Lung (tissue), 12 donors: ENCODE measurements around the gene KSR1. TPM values are rescaled to one million over a fixed set of nuclear protein-coding genes. Genes with fewer than 3 reads are reported as not detected.

Experiments used
- ATAC-seq: fragments of 200-7000 bp; cut with Tn5 transposase; one replicate; pipeline ENCODE4 v1.9.1; 2020; ENCODE audit warnings: moderate number of reproducible peaks; ENCODE audit not compliant: insufficient read depth, low FRiP score
- DNase-seq, 3 donors: peaks; one replicate each; pipeline ENCODE4 v3.0.0-alpha.2; 2013 to 2017
- H3K27ac ChIP-seq, 2 donors: one replicate each; pipeline ENCODE4 v1.5.1; 2013; ENCODE audit warnings: mild to moderate bottlenecking in 2 of 2, moderate library complexity in 2 of 2, control low read depth in 1 of 2, inconsistent platforms in 1 of 2, low read depth in 1 of 2, low read length in 1 of 2
- H3K27me3 ChIP-seq, 3 donors: one replicate each; pipeline ENCODE4 v1.5.1; 2013; ENCODE audit warnings: low read length in 2 of 3; ENCODE audit not compliant: control insufficient read depth in 3 of 3, insufficient read depth in 3 of 3
- H3K36me3 ChIP-seq, 4 donors: one replicate each; pipeline ENCODE4 v1.5.1; 2013; ENCODE audit warnings: low read length in 4 of 4, mild to moderate bottlenecking in 1 of 4, moderate library complexity in 1 of 4; ENCODE audit not compliant: control insufficient read depth in 4 of 4, insufficient read depth in 4 of 4
- H3K4me1 ChIP-seq, 5 donors: one replicate each; pipeline ENCODE4 v1.5.1; 2013; ENCODE audit warnings: low read length in 5 of 5, mild to moderate bottlenecking in 2 of 5, moderate library complexity in 1 of 5; ENCODE audit not compliant: control insufficient read depth in 5 of 5, insufficient read depth in 5 of 5
- H3K4me3 ChIP-seq: one replicate; pipeline ENCODE4 v1.5.1; 2013; ENCODE audit warnings: mild to moderate bottlenecking, control low read depth, moderate library complexity
- H3K9ac ChIP-seq, 2 donors: one replicate each; pipeline ENCODE4 v1.5.1; 2013; ENCODE audit warnings: low read length in 2 of 2, control low read depth in 1 of 2; ENCODE audit not compliant: insufficient read depth in 1 of 2
- H3K9me3 ChIP-seq, 4 donors: one replicate each; pipeline ENCODE4 v1.5.1; 2013; ENCODE audit warnings: low read length in 3 of 4, mild to moderate bottlenecking in 1 of 4, moderate library complexity in 1 of 4; ENCODE audit not compliant: control insufficient read depth in 4 of 4, insufficient read depth in 3 of 4
- WGBS, 2 donors: extraction: QIAGEN DNeasy Blood & Tissue Kit; methylation state at CpG; one replicate each; pipeline ENCODE4 v1.1.7; 2013; 5-methylcytosine and 5-hydroxymethylcytosine counted together
- polyA plus RNA-seq, 2 donors: library from polyadenylated mRNA; stranded (reverse); fragments of 200-250 nt; gene quantifications; one replicate each; pipeline ENCODE4 v1.2.1, GENCODE V29; 2013
- total RNA-seq, 2 donors: library from RNA; depleted of rRNA in 1 of 2; stranded (reverse); fragments of >200 nt in 1 of 2; gene quantifications; one replicate each; pipeline ENCODE4 v1.2.1, GENCODE V29; 2014 to 2021
- TF ChIP-seq, protein P1 (sequence below): IDR thresholded peaks from 2 replicates; pipeline ENCODE4 v1.5.1; 2012; ENCODE audit warnings: mild to moderate bottlenecking; ENCODE audit errors: control extremely low read depth, extremely low read depth
- donor health status: control.
- donor health status: control.
- donor health status: Bipolar disorder and iron deficiency.
- donor health status: healthy.
- donor health status: DM: yes; HTN: yes; CAD: no.

Gene KSR1
- total and polyA plus RNA-seq, 4 donors: 26.8 to 70.0 (median 42.3) TPM

DNA sequence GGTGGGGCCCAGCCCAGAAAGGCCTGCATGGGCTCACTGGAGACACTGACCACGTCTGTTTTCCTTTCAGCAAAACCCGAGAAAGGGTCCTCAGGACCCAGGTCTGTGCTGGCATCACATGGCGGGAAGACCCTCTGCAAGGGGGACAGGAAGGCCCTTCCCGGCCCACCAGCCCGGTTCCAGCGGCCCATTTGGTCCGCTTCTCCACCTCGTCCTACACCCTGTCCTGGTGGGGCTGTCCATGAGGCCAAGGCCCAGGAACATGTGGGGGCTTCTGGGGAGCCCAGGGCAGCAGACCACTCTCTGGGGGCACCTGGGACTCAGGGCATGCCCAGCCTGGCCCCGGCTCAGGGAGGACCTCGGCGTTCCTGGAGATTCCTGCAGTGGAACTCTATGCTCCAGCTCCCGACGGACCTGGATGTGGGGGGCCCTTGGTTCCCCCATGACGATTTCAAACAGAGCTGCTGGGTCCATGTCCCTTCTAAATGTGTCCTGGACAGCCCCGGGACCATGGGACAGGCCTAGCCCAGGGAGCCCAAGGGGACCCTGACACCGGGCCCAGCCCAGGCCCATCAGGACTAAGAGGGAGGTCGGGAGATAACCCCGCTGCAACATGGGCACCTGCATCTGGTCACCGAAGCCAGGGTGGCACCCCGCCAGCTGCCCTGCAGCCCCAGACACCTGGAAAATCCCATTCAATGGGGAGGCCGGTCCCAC, 26.4 kb upstream of the KSR1 start:
- 88 to 89% methylated on average over 20 to 21 of the region's 21 CpGs for WGBS, 2 donors

DNA sequence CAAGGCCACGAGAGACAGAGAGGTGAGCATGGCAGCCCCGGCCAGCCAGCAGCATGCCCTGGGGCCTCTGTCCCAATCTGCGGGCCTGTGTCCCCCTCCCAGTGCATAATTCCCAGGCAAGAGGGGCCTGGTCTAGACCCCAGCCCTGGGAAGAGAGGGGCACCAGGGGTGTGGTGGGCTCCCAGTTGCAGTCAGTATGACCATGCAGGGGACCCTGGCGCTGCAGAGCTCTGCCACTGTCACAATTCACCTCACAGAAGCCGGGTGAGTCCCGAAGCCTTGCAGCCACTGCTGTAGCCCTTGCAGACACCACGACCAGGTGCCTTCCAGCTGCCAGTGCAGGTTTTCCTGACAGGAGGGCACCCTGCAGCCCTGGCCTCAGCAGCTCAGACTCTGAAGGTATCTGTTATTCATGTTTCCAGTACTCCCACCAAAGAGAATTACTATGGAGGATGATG, 25.8 kb upstream of the KSR1 start:
- DNase-seq (no peak), ATAC-seq (no peak)
- no peaks in the 10 kb centered on the region for H3K27me3 ChIP-seq
- H3K9me3 ChIP-seq: no peaks in the 10 kb centered on the region
- TF ChIP-seq, protein P1, sequence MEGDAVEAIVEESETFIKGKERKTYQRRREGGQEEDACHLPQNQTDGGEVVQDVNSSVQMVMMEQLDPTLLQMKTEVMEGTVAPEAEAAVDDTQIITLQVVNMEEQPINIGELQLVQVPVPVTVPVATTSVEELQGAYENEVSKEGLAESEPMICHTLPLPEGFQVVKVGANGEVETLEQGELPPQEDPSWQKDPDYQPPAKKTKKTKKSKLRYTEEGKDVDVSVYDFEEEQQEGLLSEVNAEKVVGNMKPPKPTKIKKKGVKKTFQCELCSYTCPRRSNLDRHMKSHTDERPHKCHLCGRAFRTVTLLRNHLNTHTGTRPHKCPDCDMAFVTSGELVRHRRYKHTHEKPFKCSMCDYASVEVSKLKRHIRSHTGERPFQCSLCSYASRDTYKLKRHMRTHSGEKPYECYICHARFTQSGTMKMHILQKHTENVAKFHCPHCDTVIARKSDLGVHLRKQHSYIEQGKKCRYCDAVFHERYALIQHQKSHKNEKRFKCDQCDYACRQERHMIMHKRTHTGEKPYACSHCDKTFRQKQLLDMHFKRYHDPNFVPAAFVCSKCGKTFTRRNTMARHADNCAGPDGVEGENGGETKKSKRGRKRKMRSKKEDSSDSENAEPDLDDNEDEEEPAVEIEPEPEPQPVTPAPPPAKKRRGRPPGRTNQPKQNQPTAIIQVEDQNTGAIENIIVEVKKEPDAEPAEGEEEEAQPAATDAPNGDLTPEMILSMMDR: no peak
- no peak overlapping the region for H3K4me3 ChIP-seq
- H3K4me1 ChIP-seq: no peaks in the 10 kb centered on the region
- H3K27ac ChIP-seq: no peak overlapping the region
- H3K9ac ChIP-seq: no peak overlapping the region
- no peaks in the 10 kb centered on the region for H3K36me3 ChIP-seq
- WGBS, 2 donors: 81 to 82% methylated on average over 7 of the region's 7 CpGs

More for the DNA sequence above, 26.4 kb upstream of the KSR1 start:
- Histone ChIP-seq H3K4me3 (no peak overlapping the region), H3K9ac (no peak overlapping the region), H3K27me3 (no peaks in the 10 kb centered on the region), H3K9me3 (no peaks in the 10 kb centered on the region), H3K27ac (no peak overlapping the region), H3K36me3 (no peaks in the 10 kb centered on the region), H3K4me1 (no peaks in the 10 kb centered on the region)
- no peak for ATAC-seq
- TF ChIP-seq, protein P1: no peak
- DNase-seq: no peak

DNA sequence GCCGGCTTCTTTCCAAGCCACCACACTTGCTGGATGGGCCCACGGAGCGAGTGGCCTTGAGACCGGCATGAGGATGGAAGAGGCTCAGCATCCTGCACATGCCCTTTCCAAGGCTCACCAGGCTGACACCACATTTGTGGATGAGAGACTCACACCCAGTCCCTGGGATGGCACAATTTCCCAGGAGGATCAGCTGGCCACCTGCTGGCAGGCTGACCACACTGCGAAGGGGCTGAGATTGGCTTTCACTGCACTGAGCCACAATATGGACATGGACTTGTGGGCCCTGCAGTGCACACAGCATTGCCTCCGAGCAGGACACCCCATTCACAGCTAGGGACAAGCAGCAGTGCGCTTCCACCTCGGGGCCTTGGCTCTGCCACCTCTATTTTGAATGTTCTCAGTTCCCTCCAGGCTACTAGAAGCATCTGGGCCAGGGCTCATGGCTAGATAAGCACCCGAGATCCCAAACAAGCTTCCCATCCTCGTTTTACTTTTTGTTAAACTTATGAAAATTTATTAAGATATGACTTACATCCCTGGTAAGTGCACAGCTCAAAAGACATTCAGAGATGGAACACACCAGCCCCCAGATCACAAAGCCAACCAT, 25.3 kb upstream of the KSR1 start:
- no peak overlapping the region for H3K4me3 ChIP-seq
- H3K27me3 ChIP-seq: no peaks in the 10 kb centered on the region
- no peaks in the 10 kb centered on the region for H3K4me1 ChIP-seq
- no peak overlapping the region for H3K9ac ChIP-seq
- TF ChIP-seq, protein P1: peak; percentile 14
- H3K36me3 ChIP-seq: no peaks in the 10 kb centered on the region
- ATAC-seq (no peak), DNase-seq (peak; percentile 30 to 35 (median 34))
- H3K27ac ChIP-seq: no peak overlapping the region
- no peaks in the 10 kb centered on the region for H3K9me3 ChIP-seq
- 84 to 87% methylated on average over 10 of the region's 10 CpGs for WGBS, 2 donors
